Fibroblast of villous mesenchyme (primary cell): ENCODE measurements around the gene ATOX1. TPM values are rescaled to one million over a fixed set of nuclear protein-coding genes. Genes with fewer than 3 reads are reported as not detected.

Experiments used
- DNase-seq: peaks from one replicate; pipeline ENCODE4 v3.0.0-alpha.2; 2010; ENCODE audit warnings: low read depth
- H3K4me3 ChIP-seq: 2 replicates; pipeline ENCODE4 v1.5.1; 2011; ENCODE audit warnings: low read depth, mild to moderate bottlenecking, low read length
- total RNA-seq: library from RNA; depleted of rRNA; stranded (reverse); fragments of >200 nt; gene quantifications from 2 replicates; pipeline ENCODE4 v1.2.3, GENCODE V29; 2012
- TF ChIP-seq, protein P1 (sequence below): IDR thresholded peaks from 2 replicates; pipeline ENCODE4 v1.5.1; 2012; ENCODE audit warnings: low read depth, mild to moderate bottlenecking, low read length; ENCODE audit not compliant: insufficient read depth

The ATOX1 gene
- total RNA-seq, 1 donor = 44.9 TPM

- TF ChIP-seq, protein P1, sequence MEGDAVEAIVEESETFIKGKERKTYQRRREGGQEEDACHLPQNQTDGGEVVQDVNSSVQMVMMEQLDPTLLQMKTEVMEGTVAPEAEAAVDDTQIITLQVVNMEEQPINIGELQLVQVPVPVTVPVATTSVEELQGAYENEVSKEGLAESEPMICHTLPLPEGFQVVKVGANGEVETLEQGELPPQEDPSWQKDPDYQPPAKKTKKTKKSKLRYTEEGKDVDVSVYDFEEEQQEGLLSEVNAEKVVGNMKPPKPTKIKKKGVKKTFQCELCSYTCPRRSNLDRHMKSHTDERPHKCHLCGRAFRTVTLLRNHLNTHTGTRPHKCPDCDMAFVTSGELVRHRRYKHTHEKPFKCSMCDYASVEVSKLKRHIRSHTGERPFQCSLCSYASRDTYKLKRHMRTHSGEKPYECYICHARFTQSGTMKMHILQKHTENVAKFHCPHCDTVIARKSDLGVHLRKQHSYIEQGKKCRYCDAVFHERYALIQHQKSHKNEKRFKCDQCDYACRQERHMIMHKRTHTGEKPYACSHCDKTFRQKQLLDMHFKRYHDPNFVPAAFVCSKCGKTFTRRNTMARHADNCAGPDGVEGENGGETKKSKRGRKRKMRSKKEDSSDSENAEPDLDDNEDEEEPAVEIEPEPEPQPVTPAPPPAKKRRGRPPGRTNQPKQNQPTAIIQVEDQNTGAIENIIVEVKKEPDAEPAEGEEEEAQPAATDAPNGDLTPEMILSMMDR = no peak
- no peak overlapping the region for H3K4me3 ChIP-seq
- peak; percentile 57 for DNase-seq
Measured at GRCh38 chr5:151718153-151718552, 40.3 kb downstream of the ATOX1 start.

- no peak for DNase-seq
- H3K4me3 ChIP-seq = no peak overlapping the region
- TF ChIP-seq, protein P1 = no peak
Measured at GRCh38 chr5:151717416-151717815, 41.0 kb downstream of the ATOX1 start.

GRCh38 chr5:151709109-151709735, 49.2 kb downstream of the ATOX1 start:
- TF ChIP-seq, protein P1 = no peak
- no peak for DNase-seq
- H3K4me3 ChIP-seq = no peak overlapping the region

- TF ChIP-seq, protein P1 = no peak
- no peak overlapping the region for H3K4me3 ChIP-seq
- DNase-seq = peak; percentile 86
Measured at GRCh38 chr5:151708126-151708525, 50.3 kb downstream of the ATOX1 start.

DNA sequence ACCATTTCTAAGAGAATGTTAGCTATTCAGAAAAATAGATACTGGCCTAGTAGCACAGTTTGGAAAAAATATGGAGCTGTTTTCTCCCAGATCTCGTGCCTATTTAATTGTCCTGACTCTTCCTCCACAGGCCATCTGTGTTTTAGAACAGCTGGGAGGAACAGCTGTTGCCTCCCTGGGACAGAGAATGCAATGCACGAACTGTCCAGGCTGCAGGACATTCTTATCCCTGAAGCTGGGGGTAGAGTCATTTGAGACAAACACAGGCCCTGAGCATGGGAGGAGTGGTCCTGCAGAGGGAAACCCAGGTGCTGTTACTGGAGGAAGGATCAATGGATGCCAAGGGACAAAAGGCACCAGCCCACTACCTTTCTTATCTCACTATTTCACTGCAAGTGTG, 50.9 kb downstream of the ATOX1 start:
- TF ChIP-seq, protein P1 = peak; percentile 5
- H3K4me3 ChIP-seq = no peak overlapping the region
- peak; percentile 79 for DNase-seq

- H3K4me3 ChIP-seq = no peak overlapping the region
- no peak for DNase-seq
- TF ChIP-seq, protein P1 = no peak
Measured at GRCh38 chr5:151706906-151707305, 51.5 kb downstream of the ATOX1 start.

DNA sequence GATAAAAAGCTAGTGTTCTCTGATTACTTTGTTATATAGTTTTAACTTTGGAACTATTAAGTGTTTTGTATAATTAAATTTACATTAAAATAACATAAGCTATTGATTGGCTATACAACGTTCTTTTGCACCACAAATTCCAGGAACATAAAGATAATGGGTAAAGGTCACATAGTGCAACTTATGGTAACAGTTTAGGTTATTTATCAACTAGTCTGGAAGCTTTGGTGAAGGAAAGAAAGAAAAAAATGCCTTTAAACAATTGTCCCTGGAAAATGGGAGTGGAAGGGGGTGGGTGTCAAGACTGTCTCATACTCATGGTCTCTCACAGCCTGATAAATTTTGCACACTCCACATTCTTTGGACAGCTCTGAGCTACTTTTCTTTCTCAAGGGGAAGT, 54.7 kb downstream of the ATOX1 start:
- no peak for DNase-seq
- TF ChIP-seq, protein P1 = no peak
- H3K4me3 ChIP-seq = no peak overlapping the region
